GM10248 (cell line): ENCODE data around the gene LYZL2.

Source experiments
- CTCF ChIA-PET: fragments of 300-600 bp; sonication (Branson Sonifier 250); formaldehyde crosslinking; extraction: SDS; loops from one replicate; lab custom pipeline; 2021; ENCODE audit warnings: antibody characterized with exemption; lab: Yijun Ruan, JAX
- POLR2A ChIA-PET: fragments of 350-650 bp; sonication (Branson Sonifier 250); formaldehyde crosslinking; extraction: SDS; loops from one replicate; lab custom pipeline; 2020; ENCODE audit warnings: antibody characterized with exemption; lab: Yijun Ruan, JAX
- DNase-seq: peaks from one replicate; pipeline ENCODE4 v3.0.0; 2012; ENCODE audit errors: extremely low spot score
- CTCF ChIP-seq: IDR thresholded peaks from 2 replicates; pipeline ENCODE4 v1.5.1; 2012; ENCODE audit warnings: mild to moderate bottlenecking, low read depth; ENCODE audit errors: extremely low read depth, missing control alignments, control extremely low read depth

LYZL2 gene

GRCh38 chr10:30573721-30574431 lies 55.7 kb downstream of the LYZL2 start:
- ChIA-PET CTCF (interaction anchor here (2.7 kb wide), 1 partner anchor 17 kb away, joined by 10 read pairs; no protein-coding TSS in a partner anchor), POLR2A (no interaction called here)
- no peak for TF ChIP-seq CTCF
- DNase-seq, result no peak

GRCh38 chr10:30565449-30565848 lies 64.1 kb downstream of the LYZL2 start:
- DNase-seq, result no peak
- POLR2A ChIA-PET, result no interaction called here

GRCh38 chr10:30562787-30563186 lies 66.8 kb downstream of the LYZL2 start:
- no peak for DNase-seq
- POLR2A ChIA-PET, result no interaction called here

More at GRCh38 chr10:30565449-30565848, 64.1 kb downstream of the LYZL2 start:
- TF ChIP-seq CTCF, result no peak
- CTCF ChIA-PET, result interaction anchor here (1.5 to 2.3 kb wide), 4 partner anchors 15 to 26 kb away, joined by 3 to 8 read pairs (median 5); no protein-coding TSS in a partner anchor

More at GRCh38 chr10:30562787-30563186, 66.8 kb downstream of the LYZL2 start:
- TF ChIP-seq CTCF, result no peak
- CTCF ChIA-PET, result interaction anchor here (1.3 to 3.4 kb wide), 4 partner anchors 10 to 171 kb away, joined by 4 to 28 read pairs (median 7); no protein-coding TSS in a partner anchor
